Globus pallidus (tissue), 1 donor: ENCODE results near the gene ZNF10.

Experiments used
- DNase-seq: peaks from one replicate; pipeline ENCODE4 v3.0.0-alpha.2; 2015; ENCODE audit warnings: low spot score

The ZNF10 gene

GRCh38 chr12:133201888-133202287 is 71.5 kb downstream of the ZNF10 start:
- no peak for DNase-seq

GRCh38 chr12:133202493-133203343 is 72.3 kb downstream of the ZNF10 start:
- no peak for DNase-seq

GRCh38 chr12:133203344-133204263 is 73.2 kb downstream of the ZNF10 start:
- DNase-seq = no peak

GRCh38 chr12:133204264-133204603 is 73.8 kb downstream of the ZNF10 start:
- DNase-seq = no peak

GRCh38 chr12:133206390-133206789 is 76.0 kb downstream of the ZNF10 start:
- DNase-seq = no peak
